ENCODE data around the gene KSR1. TPM values are rescaled to one million over a fixed set of nuclear protein-coding genes. Genes with fewer than 3 reads are reported as not detected.

The KSR1 gene
- total and polyA plus RNA-seq, 9 of the 15 experiments (the other 6 are each of a cell fraction or from before 2014, with no cell fraction given) = 1.4 to 51.7 (median 18.4) TPM

DNA sequence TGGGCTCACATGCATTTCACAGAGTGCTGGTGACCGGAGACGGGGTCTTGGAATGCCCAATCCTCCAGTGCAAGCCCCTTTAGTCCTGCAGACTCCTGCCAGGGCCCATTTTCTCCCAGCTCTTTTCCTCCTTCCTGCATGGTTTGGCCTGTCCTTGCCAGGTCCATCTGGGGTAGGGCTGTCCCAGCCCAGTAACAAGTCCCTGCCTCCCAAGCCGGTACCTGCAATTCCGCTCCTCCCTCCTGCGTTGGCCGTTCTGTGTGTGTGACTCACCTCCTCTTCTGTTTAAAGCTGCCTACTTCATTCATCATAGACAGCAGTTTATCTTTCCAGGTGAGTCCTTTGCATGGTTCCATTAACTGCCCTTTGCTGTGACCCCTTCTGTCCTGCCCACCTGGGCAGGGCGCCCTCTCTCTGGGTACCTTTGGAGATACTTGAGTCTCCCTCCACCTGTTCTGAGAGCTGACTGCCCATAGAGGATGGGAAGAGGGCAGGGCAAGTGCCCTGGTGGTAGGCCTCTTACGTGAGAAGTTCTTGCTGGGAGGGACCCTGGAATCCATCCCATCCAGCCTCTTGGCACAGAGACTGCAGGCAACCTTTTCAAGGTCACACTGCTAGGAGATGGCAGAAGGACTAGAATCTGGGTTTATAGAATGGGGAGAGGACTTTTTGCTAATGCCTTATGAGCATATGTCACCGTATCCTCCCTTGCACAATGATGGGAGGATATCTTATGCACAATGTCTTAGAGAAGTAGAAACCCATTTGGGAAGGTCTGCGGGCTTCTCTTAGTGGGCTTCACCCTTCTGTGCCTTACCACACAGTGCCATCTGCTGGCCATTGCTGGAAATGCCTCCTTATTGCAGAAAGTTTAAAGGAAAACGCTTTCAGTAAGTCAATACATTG, 145.1 kb downstream of the KSR1 start (continued):
- TF ChIP-seq MNT (conservative IDR thresholded peaks at IDR 0.05) = no peak
- TF ChIP-seq, protein P1, sequence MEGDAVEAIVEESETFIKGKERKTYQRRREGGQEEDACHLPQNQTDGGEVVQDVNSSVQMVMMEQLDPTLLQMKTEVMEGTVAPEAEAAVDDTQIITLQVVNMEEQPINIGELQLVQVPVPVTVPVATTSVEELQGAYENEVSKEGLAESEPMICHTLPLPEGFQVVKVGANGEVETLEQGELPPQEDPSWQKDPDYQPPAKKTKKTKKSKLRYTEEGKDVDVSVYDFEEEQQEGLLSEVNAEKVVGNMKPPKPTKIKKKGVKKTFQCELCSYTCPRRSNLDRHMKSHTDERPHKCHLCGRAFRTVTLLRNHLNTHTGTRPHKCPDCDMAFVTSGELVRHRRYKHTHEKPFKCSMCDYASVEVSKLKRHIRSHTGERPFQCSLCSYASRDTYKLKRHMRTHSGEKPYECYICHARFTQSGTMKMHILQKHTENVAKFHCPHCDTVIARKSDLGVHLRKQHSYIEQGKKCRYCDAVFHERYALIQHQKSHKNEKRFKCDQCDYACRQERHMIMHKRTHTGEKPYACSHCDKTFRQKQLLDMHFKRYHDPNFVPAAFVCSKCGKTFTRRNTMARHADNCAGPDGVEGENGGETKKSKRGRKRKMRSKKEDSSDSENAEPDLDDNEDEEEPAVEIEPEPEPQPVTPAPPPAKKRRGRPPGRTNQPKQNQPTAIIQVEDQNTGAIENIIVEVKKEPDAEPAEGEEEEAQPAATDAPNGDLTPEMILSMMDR (IDR thresholded peaks at IDR 0.05 in 2 of 3, conservative IDR thresholded peaks at IDR 0.05 in 1 of 3; ENCODE audit: insufficient read depth in 2 of 3, low read depth in 1 of 3, low read length in 3 of 3) = peak; percentile 87 to 95 (median 94)
- no peak for TF ChIP-seq FOXM1 (IDR thresholded peaks at IDR 0.05; ENCODE audit: low read depth)
- no peak for TF ChIP-seq FOXM1 (CRISPR knock-in tag; IDR thresholded peaks at IDR 0.05; ENCODE audit: low read depth)
- TF ChIP-seq KLF10 (CRISPR knock-in tag; IDR thresholded peaks at IDR 0.05) = no peak
- peak; percentile 63 for TF ChIP-seq MTA3 (IDR thresholded peaks at IDR 0.05; ENCODE audit: borderline replicate concordance)
- no peak for TF ChIP-seq LCOR (CRISPR knock-in tag; IDR thresholded peaks at IDR 0.05)
- TF ChIP-seq MBD1 (CRISPR knock-in tag; IDR thresholded peaks at IDR 0.05) = no peak
- no peak for TF ChIP-seq MAFF (IDR thresholded peaks at IDR 0.05; ENCODE audit: low read length)
